T-helper 2 cell treated with Interferon-gamma antibody and Interleukin-4, amounts not matched to agents 5 μg/mL and 100 μg/mL, for 36 hours (primary cell): Measurements from ENCODE around the gene PPP1CC.

Experiments used
- DNase-seq: peaks from one replicate; pipeline ENCODE4 v3.0.0; 2021; ENCODE audit warnings: low spot score
- H3K27ac Mint-ChIP-seq: one replicate; pipeline ENCODE4 v1.8.0; 2021; ENCODE audit warnings: mild to moderate bottlenecking, mixed read lengths
- H3K27me3 Mint-ChIP-seq: one replicate; pipeline ENCODE4 v1.8.0; 2021; ENCODE audit warnings: low read depth, mixed read lengths
- H3K36me3 Mint-ChIP-seq: one replicate; pipeline ENCODE4 v1.8.0; 2021; ENCODE audit warnings: low read depth, mixed read lengths
- H3K4me1 Mint-ChIP-seq: one replicate; pipeline ENCODE4 v1.8.0; 2021; ENCODE audit warnings: low read depth, mixed read lengths
- H3K4me3 Mint-ChIP-seq: one replicate; pipeline ENCODE4 v1.8.0; 2022; ENCODE audit warnings: mild to moderate bottlenecking, moderate library complexity, mixed read lengths
- H3K9me3 Mint-ChIP-seq: one replicate; pipeline ENCODE4 v1.8.0; 2021; ENCODE audit warnings: mixed read lengths

Gene PPP1CC

DNA sequence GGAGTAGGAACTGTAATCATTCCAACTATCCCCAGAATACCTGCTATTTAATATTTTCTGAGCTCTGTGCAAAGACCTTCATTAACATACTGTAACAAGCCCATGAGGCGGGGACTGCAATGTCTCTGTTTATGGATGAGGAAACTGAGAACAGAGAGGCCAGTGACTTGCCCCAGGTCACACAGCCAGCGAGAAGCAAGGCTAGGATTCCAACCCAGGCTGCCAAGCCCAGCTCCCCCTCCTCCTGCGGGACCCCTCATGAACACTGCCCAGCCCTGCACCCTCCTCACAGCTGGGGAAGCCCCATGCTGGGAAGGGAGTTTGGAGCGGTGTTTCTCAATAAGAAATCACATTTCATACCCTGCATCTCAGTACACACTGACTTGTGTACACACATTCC, 64.7 kb downstream of the PPP1CC start:
- Mint-ChIP-seq H3K9me3 (peaks cover 4% of the 10 kb centered on the region), H3K4me3 (peak overlapping the region; percentile 48), H3K27me3 (no peaks in the 10 kb centered on the region), H3K27ac (no peak overlapping the region), H3K4me1 (peaks cover 27% of the 10 kb centered on the region), H3K36me3 (peaks cover 24% of the 10 kb centered on the region)
- DNase-seq = no peak

DNA sequence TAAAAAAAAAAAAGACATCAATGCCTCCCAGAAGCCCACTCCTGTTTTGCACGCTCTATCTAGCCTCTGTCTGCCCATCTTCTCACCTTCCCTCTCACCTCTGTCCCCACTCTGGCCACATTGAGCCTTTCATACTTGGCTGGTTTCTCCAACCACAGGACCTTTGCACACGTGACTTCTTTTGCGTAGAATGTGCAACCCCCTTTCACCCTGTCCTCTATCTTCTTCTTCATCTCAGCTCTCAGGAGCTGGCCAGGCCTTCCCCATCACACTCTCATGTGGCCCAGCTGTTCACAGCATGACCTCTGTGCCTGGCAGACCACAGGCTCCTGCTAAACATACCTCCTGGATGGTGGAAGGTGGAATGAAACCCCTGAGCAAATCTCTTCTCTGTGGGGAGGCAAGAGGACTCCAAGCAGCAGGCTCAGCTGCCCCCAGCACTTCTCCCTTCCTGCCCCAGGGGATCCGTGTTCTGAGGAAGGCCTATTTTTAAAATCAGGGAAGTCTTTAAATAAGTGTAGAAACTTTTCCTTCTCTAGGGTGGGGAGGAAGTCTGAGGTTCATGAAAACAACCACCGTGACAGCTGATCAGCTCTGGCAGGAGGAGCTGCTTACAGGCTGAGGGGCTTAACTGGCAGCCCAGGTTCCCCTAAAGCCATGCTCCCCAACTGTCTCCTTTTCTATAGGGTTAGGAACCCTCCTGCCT, 65.3 kb downstream of the PPP1CC start:
- H3K4me3 Mint-ChIP-seq = peak overlapping the region; percentile 48
- H3K27me3 Mint-ChIP-seq = no peaks in the 10 kb centered on the region
- no peak for DNase-seq
- H3K4me1 Mint-ChIP-seq = peaks cover 31% of the 10 kb centered on the region
- peaks cover 4% of the 10 kb centered on the region for H3K9me3 Mint-ChIP-seq
- H3K36me3 Mint-ChIP-seq = peaks cover 24% of the 10 kb centered on the region
- peak overlapping the region; percentile 74 for H3K27ac Mint-ChIP-seq

- DNase-seq = no peak
- H3K27ac Mint-ChIP-seq = no peak overlapping the region
- H3K4me3 Mint-ChIP-seq = no peak overlapping the region
- no peaks in the 10 kb centered on the region for H3K27me3 Mint-ChIP-seq
- H3K36me3 Mint-ChIP-seq = peaks cover 27% of the 10 kb centered on the region
- peaks cover 31% of the 10 kb centered on the region for H3K4me1 Mint-ChIP-seq
- peaks cover 4% of the 10 kb centered on the region for H3K9me3 Mint-ChIP-seq
These were observed 66.5 kb downstream of the PPP1CC start for GRCh38 chr12:110676171-110676570.

GRCh38 chr12:110670161-110670701, 72.5 kb downstream of the PPP1CC start:
- peak; percentile 70 for DNase-seq
- H3K27ac Mint-ChIP-seq = peak overlapping the region; percentile 75
- H3K4me3 Mint-ChIP-seq = peak overlapping the region; percentile 53
- H3K36me3 Mint-ChIP-seq = peaks cover 43% of the 10 kb centered on the region
- H3K9me3 Mint-ChIP-seq = peaks cover 12% of the 10 kb centered on the region
- H3K27me3 Mint-ChIP-seq = no peaks in the 10 kb centered on the region
- peaks cover 36% of the 10 kb centered on the region for H3K4me1 Mint-ChIP-seq
